HG02798 (cell line): ENCODE measurements around the gene RAB11A.
A peak's percentile ranks its signal among the peaks of the same experiment; 100 is the strongest.

Experiments used
- ATAC-seq: cut with Tn5 transposase; IDR thresholded peaks from one replicate; pipeline ENCODE4 v1.9.1; 2021; ENCODE audit warnings: mild to moderate bottlenecking; ENCODE audit not compliant: unreplicated experiment, poor library complexity

Gene RAB11A

DNA sequence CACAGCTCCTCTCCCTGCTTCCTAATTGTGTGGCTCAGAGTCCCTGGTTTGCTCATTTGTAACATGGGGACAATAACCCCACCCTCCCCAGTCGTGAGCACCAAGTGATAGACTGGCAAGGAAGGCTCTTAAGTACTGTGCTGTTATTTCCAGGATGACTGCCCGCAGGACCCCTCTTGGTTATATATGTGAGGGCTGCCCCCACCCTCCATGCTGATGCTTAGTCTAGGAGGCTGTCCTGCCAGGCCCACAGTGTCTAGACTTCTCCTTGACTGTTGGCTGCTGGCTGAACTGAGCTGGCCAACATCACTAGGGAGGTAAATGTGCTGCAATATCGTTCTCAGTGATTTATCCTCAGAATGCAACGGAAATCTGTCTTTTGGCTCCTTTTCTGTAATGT lies 45.1 kb downstream of the RAB11A start:
- no peak for ATAC-seq

DNA sequence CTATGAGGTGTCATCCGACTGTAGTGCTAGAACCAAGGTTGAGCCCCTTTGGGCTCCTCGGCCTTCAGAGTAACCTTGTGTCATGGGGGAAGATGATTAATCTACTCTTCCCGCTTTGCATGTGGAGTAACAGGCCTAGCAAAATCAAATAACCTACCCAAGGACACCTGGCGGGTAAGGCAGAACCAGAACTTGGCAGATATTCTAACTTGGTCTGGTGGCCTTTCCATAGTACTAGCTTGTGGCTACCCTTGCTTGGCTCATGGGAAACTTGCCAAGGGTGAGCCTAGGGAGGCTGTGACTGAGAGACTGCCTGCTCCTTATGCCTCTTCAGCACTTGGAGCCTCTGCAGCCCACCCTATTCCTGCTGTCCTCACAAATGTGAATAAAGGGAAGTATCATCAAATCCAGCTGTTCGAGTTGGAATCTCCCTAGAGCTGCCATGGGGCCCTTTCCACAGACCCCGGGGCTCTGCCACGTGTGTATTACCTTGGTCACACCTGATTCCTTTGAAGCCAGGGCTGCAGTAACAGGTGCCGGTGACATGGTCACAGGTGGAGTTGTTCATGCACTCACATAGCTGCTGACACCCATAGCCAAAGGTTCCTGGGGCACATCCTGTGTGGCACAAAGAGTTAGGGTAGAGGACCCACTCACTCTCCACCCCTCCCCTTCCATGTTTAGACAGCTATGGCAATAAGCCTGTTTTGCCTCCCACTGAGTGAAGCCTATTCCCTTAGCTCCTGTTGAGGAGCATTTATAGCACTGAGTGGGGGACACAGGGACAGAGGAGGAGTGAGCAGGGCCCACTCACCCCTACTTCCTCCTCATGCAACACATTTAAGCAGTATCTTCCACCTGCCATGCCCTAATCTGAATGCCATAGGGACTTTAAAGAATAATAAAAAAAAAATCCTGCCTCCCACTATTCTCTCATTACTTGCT lies 46.0 kb downstream of the RAB11A start:
- ATAC-seq = no peak

DNA sequence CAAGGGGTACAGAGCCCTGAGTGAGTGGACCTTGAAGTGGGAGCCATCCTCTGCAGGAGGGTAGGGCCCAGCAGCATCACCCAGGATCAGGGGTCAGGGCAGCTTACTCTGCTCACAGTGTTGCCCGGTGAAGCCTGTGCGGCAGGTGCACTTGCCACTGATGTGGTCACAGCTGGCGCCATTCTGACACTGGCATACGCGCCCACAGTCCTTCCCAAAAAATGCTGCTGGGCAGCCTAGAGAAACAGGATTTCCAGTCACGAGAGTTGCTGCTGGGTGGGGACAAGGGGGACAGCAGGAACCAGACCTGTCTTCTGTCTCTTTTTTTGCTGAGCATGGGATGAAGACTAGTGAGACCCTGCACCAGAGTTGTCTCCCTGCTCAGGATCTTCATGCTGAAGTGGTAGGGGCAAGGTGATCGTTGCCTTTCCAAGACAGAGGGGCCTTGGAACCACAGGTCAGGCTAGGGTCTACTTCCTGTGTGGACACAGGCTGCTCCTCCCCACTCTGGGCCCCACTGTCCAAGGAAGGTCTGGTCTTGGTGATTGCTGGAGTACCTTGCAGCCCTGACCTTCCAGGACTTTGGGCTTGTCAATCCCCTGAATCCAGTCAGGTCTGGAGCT lies 46.9 kb downstream of the RAB11A start:
- ATAC-seq = no peak

DNA sequence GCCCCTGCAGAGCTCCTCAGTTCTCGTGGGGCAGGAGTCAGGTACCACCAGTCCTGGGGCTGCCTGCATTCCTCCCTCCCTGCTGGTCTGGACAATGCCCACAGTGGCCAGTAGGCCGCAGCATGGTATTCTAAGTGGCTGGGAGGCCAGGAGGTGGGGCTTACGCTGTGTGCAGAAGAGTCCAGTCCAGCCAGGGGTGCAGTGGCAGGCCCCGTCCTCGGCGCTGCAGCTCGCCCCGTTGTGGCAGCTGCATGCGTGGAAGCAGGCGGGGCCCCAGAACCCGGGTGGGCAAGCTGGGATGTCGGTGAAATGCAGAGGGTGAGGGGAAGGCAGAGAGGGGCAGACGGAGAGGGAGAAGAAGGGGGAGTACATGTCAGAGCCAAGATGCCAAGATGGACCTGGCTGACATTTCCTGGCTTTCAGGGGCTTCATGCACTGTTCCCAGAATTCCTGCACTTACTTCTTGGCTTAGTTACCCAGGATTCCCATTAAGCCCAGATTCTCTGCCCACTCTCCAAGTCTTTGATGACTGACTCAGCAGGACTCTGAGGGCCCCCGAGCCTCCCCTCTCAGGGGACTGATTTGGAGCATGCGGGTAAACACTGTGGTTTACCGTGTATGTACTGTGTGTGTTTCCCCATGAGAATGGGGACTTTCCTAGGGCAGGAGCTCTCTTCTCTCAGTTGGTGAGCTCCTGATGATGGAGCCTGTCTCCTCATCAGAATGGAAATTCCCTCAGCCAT lies 47.5 kb downstream of the RAB11A start:
- ATAC-seq = peak; percentile 63

DNA sequence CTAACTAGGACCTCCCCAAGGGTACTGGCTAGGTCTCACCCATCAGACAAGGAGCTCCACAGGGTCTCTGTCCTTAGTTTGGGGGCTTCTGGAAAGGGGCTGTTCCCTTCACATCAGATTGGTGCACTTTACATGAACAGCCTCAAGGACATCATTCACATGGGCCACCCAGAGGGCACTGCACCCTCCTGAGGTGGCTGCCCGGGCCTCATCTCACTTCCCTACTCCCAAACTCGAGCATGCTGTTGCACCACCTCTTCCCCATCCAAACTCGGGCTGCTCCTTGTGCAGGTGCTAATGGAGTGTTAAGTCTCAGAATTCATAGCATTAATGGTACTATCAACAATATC lies 48.1 kb downstream of the RAB11A start:
- ATAC-seq = peak; percentile 4

DNA sequence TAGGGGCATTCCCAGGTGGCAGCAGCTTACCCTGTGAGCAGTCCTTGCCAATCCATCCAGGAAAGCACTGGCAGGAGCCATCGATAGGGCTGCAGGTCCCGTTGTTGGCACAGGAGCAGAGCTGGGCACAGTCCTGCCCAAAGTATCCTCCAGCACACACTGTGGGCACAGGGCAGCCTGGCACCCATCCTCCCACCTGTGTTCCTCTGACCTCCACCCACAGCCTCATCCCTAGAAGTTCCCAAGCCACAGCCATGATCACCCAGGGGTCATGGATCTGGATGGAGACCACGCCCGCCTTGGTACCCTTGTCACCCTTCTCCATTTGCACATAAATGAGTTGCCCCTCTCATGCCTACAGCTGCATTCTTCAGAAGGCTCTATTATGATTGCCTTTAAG lies 48.6 kb downstream of the RAB11A start:
- ATAC-seq = no peak

DNA sequence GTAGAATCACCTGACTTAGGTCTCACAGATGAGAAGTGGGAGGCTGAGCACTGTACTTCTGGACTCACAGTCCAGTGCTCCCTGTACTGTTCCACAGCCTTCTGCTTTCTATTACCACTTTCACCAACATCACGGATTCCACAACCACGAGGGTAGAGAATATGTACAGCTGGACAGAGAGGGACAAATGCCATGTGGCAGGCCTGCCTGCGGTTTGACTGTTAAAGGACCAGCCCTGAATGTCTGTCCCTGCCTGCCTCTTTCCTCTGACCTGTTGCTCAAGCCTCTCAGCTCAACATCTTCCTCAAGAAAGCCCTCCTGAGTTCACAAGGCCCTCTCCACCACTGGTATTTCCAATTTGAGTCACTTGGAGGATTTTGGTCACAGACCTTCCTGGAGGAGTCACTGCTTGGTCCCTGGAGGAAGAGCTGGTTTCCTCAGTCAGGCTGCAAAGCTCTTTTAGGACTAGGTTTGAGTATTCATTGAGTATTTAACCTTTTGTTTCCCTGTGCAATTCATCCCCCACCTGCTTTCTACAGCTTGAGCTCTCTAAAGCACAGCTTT lies 49.1 kb downstream of the RAB11A start:
- ATAC-seq = no peak

DNA sequence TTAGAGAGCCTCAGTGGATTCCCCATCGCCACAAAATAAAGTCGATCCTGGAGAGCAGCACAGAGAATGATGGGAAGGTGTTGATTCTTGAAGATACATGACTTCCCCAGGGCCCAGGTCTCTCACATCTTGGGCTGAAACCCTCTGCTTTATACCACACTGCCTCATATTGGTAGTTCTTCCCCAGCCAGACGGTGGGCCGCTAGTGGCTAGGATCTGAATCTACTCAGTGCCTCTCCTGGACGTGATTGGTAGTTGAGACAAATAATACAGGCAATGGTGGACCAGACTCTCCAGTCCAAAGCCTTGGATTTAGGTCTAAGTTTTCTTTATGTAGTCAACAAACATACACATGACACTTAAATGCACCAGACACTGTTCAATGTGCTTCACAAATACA lies 49.7 kb downstream of the RAB11A start:
- ATAC-seq = no peak

DNA sequence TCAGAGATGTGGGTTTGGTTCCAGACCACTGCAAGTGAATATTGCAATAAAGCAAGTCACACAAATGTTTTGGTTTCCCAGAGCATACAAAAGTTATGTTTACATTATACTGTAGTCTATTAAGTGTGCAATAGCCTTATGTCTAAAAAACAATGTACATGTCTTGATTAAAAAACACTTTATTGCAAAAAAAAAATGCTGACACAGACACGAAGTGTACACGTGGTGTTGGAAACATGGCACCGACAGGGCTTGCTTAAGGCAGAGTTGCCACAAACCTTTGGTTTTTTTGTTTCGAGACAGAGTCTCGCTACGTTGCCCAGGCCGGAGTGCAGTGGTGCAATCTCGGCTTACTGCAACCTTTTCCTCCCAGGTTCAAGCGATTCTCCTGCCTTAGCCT lies 50.1 kb downstream of the RAB11A start:
- no peak for ATAC-seq

DNA sequence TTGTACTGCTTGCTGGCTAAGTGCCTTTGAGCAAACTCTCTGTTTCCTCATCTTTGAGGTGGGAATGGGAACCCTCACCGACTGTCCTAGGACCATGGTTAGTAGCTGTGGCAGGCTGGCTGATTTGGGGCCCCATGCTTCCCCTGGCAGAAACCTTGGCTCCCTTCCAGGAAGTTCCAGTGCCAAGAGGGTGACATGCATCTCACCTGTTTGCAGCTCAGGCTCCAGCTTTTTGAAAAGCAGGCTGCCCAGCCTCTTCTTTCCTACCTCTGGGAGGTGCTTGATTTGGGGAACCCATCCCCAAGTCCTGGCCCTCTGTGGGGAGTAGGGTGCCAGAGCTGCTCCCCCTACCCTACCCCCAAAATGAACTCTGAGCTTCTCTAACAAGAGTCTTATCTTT lies 50.8 kb downstream of the RAB11A start:
- ATAC-seq = no peak

DNA sequence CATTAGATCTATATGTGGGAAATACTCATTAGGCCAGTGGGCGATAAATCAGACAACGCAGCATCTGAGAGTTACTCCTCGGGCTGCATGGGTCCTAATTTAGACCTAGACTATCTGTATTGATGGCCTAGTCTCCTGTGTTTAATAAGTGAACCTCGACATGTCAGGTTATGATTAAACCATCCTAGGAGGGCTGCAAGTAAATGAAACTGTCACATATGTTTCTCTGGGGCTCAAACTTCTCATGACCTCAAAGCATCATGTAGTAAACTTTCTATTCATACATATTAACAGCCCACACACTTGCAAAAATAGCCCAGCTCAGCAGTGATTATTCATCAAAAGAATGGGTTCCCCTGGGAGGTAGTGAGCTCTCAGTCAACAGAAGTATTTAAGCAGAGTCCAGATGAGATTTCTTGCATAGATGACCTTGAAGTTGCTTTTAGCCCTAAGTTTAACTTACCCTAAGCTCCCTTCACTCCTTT lies 51.6 kb downstream of the RAB11A start:
- ATAC-seq = peak; percentile 41

DNA sequence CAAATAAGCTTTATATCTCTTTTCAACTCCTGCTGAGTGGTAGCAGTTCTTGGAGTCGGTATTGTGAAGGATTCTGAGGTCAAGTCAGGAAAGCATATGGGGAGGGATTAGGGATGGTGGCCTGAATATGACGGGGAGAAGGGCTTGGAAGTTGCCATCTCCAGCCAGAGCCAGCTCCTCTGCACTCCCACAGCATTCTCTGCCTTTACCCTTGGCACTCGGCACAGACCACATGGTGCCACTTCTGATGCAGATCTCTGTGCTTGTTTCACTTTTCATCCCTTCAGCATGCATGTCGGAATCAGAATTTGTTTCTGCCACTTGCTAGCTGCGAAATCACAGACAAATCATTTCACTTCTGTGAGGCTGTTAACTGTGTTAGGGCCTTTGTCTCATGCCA lies 52.5 kb downstream of the RAB11A start:
- no peak for ATAC-seq

DNA sequence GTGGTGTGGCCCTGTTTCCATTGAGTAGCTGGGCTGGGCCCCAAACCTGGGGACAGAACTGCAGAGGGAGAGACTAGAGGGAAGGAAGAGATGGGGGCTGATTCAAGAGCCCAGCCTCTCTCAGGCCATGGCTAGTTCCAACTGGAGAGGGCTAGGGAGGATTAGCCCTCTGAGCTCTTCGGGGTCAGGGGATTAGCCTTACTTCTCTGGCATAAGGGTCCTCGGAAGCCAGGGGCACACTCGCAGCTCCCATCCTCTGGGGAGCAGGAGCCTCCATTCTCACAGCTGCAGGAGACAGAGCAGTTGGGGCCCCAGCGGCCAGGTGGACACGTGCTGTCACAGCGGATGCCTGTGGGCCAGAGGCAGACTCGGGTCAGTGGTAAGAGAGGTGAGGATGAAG lies 53.3 kb downstream of the RAB11A start:
- no peak for ATAC-seq

DNA sequence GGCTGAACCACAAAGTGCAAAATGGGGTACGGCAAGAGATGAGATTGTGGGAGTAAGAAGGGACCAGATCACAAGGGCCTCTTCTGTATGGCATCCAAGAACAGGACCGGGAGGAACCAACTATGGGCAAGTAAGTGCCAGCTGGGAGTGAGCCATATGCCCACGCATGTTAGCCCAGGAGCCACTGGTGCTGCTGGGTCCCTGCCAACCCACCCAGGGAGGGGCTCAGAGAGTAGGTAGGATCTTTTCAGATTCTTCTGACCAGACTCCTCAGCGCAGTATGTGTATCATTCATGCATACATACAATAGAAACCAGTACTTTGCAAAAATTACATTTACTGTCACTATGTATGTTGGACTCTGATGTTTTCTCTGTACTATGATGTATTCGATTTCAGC lies 54.0 kb downstream of the RAB11A start:
- no peak for ATAC-seq

DNA sequence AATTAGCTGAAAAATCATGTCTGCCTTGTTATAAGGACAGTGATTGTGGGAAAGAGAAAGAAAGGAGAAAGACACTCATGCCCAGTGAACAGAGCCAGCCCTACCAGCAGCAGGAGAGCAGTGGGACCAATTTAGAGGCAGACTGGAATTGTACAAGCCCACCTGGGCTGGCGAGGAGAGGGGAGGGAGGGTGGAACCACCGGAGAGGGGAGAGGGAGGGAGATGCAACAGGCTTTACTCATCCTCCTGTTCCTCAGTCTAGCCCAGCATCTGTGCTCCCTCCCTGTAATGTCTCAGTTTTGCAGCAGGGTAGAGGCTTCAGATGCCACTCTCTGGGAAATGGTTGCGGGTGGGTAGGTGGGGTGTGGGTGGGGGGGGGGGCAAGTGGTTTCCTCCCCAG lies 54.7 kb downstream of the RAB11A start:
- no peak for ATAC-seq

DNA sequence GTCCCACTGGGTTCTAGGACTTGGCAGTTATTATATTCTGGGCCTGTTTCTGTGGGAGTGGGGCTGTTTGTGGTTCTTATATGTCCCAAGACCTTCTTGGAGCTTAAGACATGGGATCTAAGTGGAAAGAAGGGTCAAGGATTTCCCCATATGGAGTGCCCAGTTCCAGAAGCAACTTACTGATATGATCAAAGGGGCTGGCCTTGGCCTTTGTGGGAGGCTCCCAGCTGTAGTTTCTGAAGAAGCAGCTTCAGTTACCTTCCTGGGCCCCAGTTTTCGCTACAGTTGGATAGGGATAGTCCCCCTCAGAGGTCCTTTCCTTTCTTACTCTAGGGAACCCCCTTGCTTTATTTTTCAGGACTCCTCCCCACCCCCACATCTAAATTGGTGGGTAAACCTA lies 56.0 kb downstream of the RAB11A start:
- no peak for ATAC-seq

DNA sequence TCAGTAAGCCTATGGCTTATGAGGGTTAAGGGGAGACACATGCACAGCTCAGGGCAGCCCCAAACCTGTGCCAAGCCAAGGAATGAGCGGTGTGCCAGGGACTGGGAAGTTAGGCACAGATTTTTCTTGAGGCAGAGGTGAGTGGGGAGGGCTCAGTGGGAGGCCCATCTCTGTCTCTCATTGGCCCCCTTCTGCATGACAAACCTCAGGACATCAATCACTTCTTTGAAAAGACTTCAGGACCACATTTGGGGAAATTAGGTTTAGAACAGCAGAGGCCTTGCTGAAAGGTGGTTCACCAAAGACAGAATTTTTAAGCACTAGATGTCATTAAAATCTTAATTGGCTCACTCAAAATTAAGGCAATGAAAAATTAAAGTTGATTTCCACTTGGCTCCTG lies 57.2 kb downstream of the RAB11A start:
- no peak for ATAC-seq

DNA sequence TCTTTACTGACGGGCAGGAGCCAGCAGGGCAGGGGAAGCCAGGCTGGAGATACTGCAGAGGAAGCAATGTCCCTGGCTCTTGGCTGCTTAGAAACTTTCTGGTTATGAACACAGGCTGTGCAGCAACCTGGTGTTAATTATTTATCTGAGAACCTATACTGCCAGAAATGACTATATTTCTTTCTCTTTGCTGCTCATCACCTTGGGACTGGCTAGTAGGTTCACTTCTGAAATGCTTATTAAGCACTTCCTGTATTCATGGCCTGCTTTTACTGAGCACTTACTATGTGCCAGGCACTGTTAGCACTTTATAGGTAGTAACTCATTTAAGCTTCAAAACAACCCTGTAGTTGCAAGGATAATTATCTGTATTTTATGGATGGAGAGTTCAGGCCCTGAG lies 57.6 kb downstream of the RAB11A start:
- ATAC-seq = peak; percentile 43

DNA sequence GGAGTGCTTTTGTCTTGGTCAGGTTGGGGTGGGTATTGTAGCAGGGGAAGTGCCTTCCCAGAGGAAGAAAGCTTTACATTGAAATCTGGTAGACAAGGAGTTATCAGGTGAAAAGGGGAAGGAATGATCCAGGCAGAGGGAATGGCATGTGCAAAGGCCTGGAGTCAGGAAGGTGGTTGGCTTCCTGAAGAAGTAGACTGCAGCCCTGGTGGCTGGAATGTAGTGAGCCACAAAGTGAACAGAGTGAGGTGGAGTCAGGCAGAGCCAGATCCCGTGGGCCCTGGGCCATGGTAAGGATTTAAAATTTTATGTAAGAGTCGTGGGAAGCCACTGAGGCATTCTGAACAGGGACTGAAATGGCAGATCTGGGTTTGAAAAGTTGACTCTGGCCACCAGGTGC lies 58.3 kb downstream of the RAB11A start:
- ATAC-seq = no peak

DNA sequence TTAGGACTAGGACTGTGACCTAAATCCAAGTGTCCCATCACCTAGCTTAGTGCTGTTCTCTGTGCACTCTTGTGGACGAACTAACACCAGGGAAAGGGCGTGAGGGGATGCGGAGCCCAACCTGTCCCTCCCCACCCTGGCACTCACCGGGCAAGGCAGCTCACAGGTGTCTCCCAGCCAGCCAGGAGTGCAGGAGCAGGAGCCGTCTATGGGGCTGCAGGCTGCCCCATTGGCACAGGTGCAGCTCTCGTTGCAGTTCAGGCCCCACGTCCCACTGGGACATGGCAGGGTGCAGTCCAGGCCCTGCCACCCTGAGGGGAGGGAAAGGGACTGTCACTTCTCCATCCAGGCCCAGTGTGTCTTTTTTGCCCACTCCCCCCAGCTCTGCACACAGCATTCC lies 60.3 kb downstream of the RAB11A start:
- no peak for ATAC-seq

DNA sequence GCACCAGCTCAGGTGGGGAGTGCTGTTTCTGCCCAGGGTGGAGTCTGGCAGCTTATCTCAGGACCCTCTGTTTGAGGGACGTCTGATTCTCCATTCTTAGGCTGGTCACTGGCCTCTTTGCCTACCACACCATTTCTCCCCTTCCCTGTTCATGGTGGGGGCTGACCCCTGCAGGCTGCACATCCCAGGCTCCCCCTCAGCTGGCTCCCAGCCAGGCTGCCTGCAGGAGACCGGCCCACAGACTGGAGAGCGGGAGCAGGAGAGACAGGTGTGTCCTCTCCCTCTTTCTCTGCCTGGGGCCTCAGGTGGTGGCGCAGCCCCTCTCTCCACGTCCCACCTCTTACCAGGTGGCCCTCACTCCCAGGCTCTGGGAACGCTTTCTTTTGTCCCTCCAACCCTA lies 60.8 kb downstream of the RAB11A start:
- no peak for ATAC-seq
